IMR-90 (cell line): ENCODE measurements around the gene COLEC11. TPM values are rescaled to one million over a fixed set of nuclear protein-coding genes. Genes with fewer than 3 reads are reported as not detected.

Experiments
- ATAC-seq: fragments of 200-7000 bp; cut with Tn5 transposase; 2 replicates; pipeline ENCODE4 v1.9.1; 2020; ENCODE audit warnings: low read depth, mild to moderate bottlenecking, moderate library complexity
- BruUV-seq: library from RNA; stranded (reverse); fragments of 400-500 nt; replicated peaks from 2 replicates; lab custom pipeline; 2021; lab: Mats Ljungman, UMichigan
- CTCF ChIA-PET: fragments of 300-600 bp; formaldehyde crosslinking; extraction: SDS; loops from one replicate; lab custom pipeline; 2021; ENCODE audit warnings: antibody characterized with exemption; lab: Yijun Ruan, JAX
- POLR2A ChIA-PET: fragments of 300-600 bp; sonication (Branson Sonifier 250); formaldehyde crosslinking; loops from one replicate; lab custom pipeline; 2022; ENCODE audit warnings: antibody characterized with exemption; ENCODE audit not compliant: unreplicated experiment; lab: Charles Lee
- DNase-seq: peaks from one replicate; pipeline ENCODE4 v3.0.0; 2013
- H2AFZ ChIP-seq: replicated peaks from 2 replicates; pipeline ENCODE3; 2013; ENCODE audit warnings: low read length, mild to moderate bottlenecking; ENCODE audit not compliant: poor library complexity
- H2AK5ac ChIP-seq: 2 replicates; pipeline ENCODE4 v1.6.1; 2013; ENCODE audit warnings: low read depth, low read length, inconsistent platforms
- H2AK9ac ChIP-seq: replicated peaks from 2 replicates; pipeline ENCODE3; 2013; ENCODE audit warnings: mild to moderate bottlenecking, low read depth, low read length, moderate library complexity; ENCODE audit not compliant: poor library complexity
- H2BK120ac ChIP-seq: 2 replicates; pipeline ENCODE4 v1.6.1; 2013; ENCODE audit warnings: low read depth, low read length, inconsistent platforms
- H2BK15ac ChIP-seq: 3 replicates; pipeline ENCODE4 v1.6.1; 2013; ENCODE audit warnings: low read depth, low read length, inconsistent platforms
- H2BK20ac ChIP-seq: 2 replicates; pipeline ENCODE4 v1.6.1; 2013; ENCODE audit warnings: low read depth, mild to moderate bottlenecking, inconsistent platforms, low read length, moderate library complexity
- H2BK5ac ChIP-seq: 2 replicates; pipeline ENCODE4 v1.6.1; 2013; ENCODE audit warnings: mild to moderate bottlenecking, low read depth, low read length, inconsistent platforms; ENCODE audit not compliant: poor library complexity, severe bottlenecking
- H3K14ac ChIP-seq: replicated peaks from 2 replicates; pipeline ENCODE4 v1.6.1; 2013; ENCODE audit warnings: low read depth, low read length, inconsistent platforms
- H3K18ac ChIP-seq: 2 replicates; pipeline ENCODE4 v1.6.1; 2013; ENCODE audit warnings: low read depth, low read length, control low read depth
- H3K23ac ChIP-seq: 2 replicates; pipeline ENCODE4 v1.6.1; 2013; ENCODE audit warnings: low read depth, low read length, inconsistent platforms
- H3K27ac ChIP-seq: 2 replicates; pipeline ENCODE4 v1.5.1; 2013; ENCODE audit warnings: mild to moderate bottlenecking, control low read depth, low read length; ENCODE audit not compliant: insufficient read depth
- H3K27me3 ChIP-seq: 2 replicates; pipeline ENCODE4 v1.6.1; 2013; ENCODE audit warnings: low read length; ENCODE audit not compliant: control insufficient read depth, insufficient read depth
- H3K36me3 ChIP-seq: 2 replicates; pipeline ENCODE4 v1.6.1; 2013; ENCODE audit warnings: low read length, mixed read lengths; ENCODE audit not compliant: control insufficient read depth, insufficient read depth
- H3K4ac ChIP-seq: 2 replicates; pipeline ENCODE4 v1.6.1; 2013; ENCODE audit warnings: low read depth, low read length, inconsistent platforms
- H3K4me1 ChIP-seq: 2 replicates; pipeline ENCODE4 v1.6.1; 2013; ENCODE audit warnings: low read length, mixed read lengths; ENCODE audit not compliant: control insufficient read depth, insufficient read depth
- H3K4me2 ChIP-seq: 2 replicates; pipeline ENCODE4 v1.6.1; 2013; ENCODE audit warnings: low read depth, mild to moderate bottlenecking, control low read depth, low read length, moderate library complexity
- H3K4me3 ChIP-seq: 2 replicates; pipeline ENCODE4 v1.5.1; 2013; ENCODE audit warnings: low read depth, mild to moderate bottlenecking, control low read depth, low read length, moderate library complexity; ENCODE audit not compliant: insufficient read depth
- H3K56ac ChIP-seq: 2 replicates; pipeline ENCODE4 v1.6.1; 2013; ENCODE audit warnings: low read length, inconsistent platforms; ENCODE audit not compliant: insufficient read depth; ENCODE audit errors: extremely low read depth
- H3K79me1 ChIP-seq, 2 experiments: 2 replicates each; pipeline ENCODE4 v1.6.1; 2013; ENCODE audit warnings: low read length in 2 of 2, inconsistent platforms in 1 of 2, low read depth in 1 of 2
- H3K9ac ChIP-seq: 2 replicates; pipeline ENCODE4 v1.6.1; 2013; ENCODE audit warnings: low read depth, low read length, control low read depth
- H3K9me1 ChIP-seq: 2 replicates; pipeline ENCODE4 v1.6.1; 2013; ENCODE audit warnings: low read length, inconsistent platforms; ENCODE audit not compliant: insufficient read depth
- H3K9me3 ChIP-seq: 2 replicates; pipeline ENCODE4 v1.6.1; 2013; ENCODE audit warnings: low read length; ENCODE audit not compliant: control insufficient read depth, insufficient read depth
- H4K20me1 ChIP-seq: 2 replicates; pipeline ENCODE4 v1.6.1; 2013; ENCODE audit warnings: low read length, inconsistent platforms; ENCODE audit not compliant: insufficient read depth
- H4K5ac ChIP-seq: 2 replicates; pipeline ENCODE4 v1.6.1; 2013; ENCODE audit warnings: mild to moderate bottlenecking, low read depth, low read length, control low read depth
- H4K8ac ChIP-seq, 2 experiments: 2 replicates each; pipeline ENCODE4 v1.6.1; 2013; ENCODE audit warnings: low read depth in 2 of 2, low read length in 2 of 2, control low read depth in 1 of 2, inconsistent platforms in 1 of 2
- H4K91ac ChIP-seq: 2 replicates; pipeline ENCODE4 v1.6.1; 2013; ENCODE audit warnings: low read depth, low read length, inconsistent platforms; ENCODE audit not compliant: insufficient read depth
- BHLHE40 ChIP-seq: fragments of 150-350 bp; IDR thresholded peaks from 2 replicates; pipeline ENCODE4 v1.6.1; 2016; ENCODE audit warnings: mild to moderate bottlenecking, low read depth, low read length
- CHD1 ChIP-seq: IDR thresholded peaks from 2 replicates; pipeline ENCODE4 v1.6.1; 2012; ENCODE audit warnings: low read depth, low read length, improper control_type of control experiment
- FOS ChIP-seq: fragments of 150-350 bp; IDR thresholded peaks from 2 replicates; pipeline ENCODE4 v1.6.1; 2016; ENCODE audit warnings: low read depth, low read length
- MAFK ChIP-seq: IDR thresholded peaks from 2 replicates; pipeline ENCODE4 v1.6.1; 2012; ENCODE audit warnings: low read depth, low read length, improper control_type of control experiment
- NFE2L2 ChIP-seq: fragments of 150-350 bp; IDR thresholded peaks from 2 replicates; pipeline ENCODE4 v1.6.1; 2016; ENCODE audit warnings: low read depth, mild to moderate bottlenecking, low read length
- POLR2A ChIP-seq: IDR thresholded peaks from 2 replicates; pipeline ENCODE4 v1.6.1; 2012; ENCODE audit warnings: mild to moderate bottlenecking, low read depth, low read length
- RAD21 ChIP-seq: IDR thresholded peaks from 2 replicates; pipeline ENCODE4 v1.6.1; 2012; ENCODE audit warnings: low read length, improper control_type of control experiment
- RFX5 ChIP-seq: IDR thresholded peaks from 2 replicates; pipeline ENCODE4 v1.8.0; 2012; ENCODE audit warnings: low read depth, mild to moderate bottlenecking, low read length, moderate library complexity
- SMC3 ChIP-seq: fragments of 150-350 bp; IDR thresholded peaks from 2 replicates; pipeline ENCODE4 v1.6.1; 2016; ENCODE audit warnings: low read depth, mild to moderate bottlenecking, antibody characterized with exemption, low read length, moderate library complexity
- WGBS, 2 experiments: methylation state at CpG; one replicate each; pipeline versions ENCODE4 v1.1.5 to v1.1.7; 2013; ENCODE audit warnings: missing lambda C conversion rate in 2 of 2; ENCODE audit not compliant: insufficient read length in 1 of 2; ENCODE audit errors: extremely low coverage in 2 of 2; 5-methylcytosine and 5-hydroxymethylcytosine counted together
- dilution Hi-C: fragments of 300-500 bp; cut with HindIII; formaldehyde crosslinking; loops from one replicate; pipeline ENCODE4 v1.14.3; 2018; ENCODE audit warnings: low sequenced_read_pairs; ENCODE audit not compliant: unreplicated experiment
- in situ Hi-C: fragments of 300-500 bp; cut with MboI; formaldehyde crosslinking; loops from 3 replicates; pipeline ENCODE4 v1.14.3; 2019; ENCODE audit warnings: low sequenced_read_pairs, inconsistent platforms, mixed read lengths
- intact Hi-C: fragments of 100-400 bp; cut with micrococcal nuclease; formaldehyde crosslinking; loops from 2 replicates; pipeline ENCODE4 v1.10.0; 2022
- polyA plus RNA-seq, 3 experiments: library from polyadenylated mRNA; depleted of rRNA; stranded (reverse); fragments of >200 nt; gene quantifications; 2 replicates each; pipeline ENCODE4 v1.2.3, GENCODE V29; 2012; ENCODE audit warnings: low replicate concordance in 1 of 3
- total RNA-seq: library from RNA; depleted of rRNA; stranded (reverse); fragments of >200 nt; gene quantifications from 2 replicates; pipeline ENCODE4 v1.2.3, GENCODE V29; 2012
- TF ChIP-seq, protein P1 (sequence below): fragments of 150-350 bp; IDR thresholded peaks from 2 replicates; pipeline ENCODE4 v1.6.1; 2016; ENCODE audit warnings: low read depth, mild to moderate bottlenecking, low read length, moderate library complexity, borderline replicate concordance
- TF ChIP-seq, protein P2 (sequence below): fragments of 150-350 bp; IDR thresholded peaks from 2 replicates; pipeline ENCODE4 v1.6.1; 2017; ENCODE audit warnings: mild to moderate bottlenecking, antibody characterized with exemption, low read length, low read depth

Gene COLEC11
- total and polyA plus RNA-seq, 2 of the 4 experiments (the other 2 are of a cell fraction), result under 0.01 to 0.24 TPM

DNA sequence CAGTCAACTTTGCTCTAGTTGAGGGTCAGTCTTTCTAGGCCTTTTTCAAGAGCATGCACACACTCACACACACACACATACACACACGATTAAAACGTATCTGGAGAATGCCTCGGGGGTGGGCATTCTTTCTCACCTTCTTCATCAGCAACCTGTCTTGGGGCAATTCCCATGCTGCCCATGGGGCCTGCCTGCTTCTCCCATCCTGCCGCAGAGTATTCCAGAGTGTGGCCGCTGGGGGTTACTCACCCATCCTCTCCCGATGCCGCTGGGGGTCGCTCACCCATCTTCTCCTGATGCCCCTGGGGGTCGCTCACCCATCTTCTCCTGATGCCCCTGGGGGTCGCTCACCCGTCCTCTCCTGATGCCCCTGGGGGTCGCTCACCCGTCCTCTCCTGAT is 52.3 kb downstream of the COLEC11 start:
- BruUV-seq, result no TSS peak
- in situ Hi-C loops, result loop anchor here (10.0 kb wide), 1 partner anchor 222 kb away; no protein-coding TSS in a partner anchor

More for the DNA sequence above, 52.3 kb downstream of the COLEC11 start:
- Histone ChIP-seq H3K9ac (no peak overlapping the region), H3K4me1 (peaks cover 4% of the 10 kb centered on the region; the same call in 1 of the 2 replicates), H4K91ac (no peak overlapping the region), H3K27me3 (no peaks in the 10 kb centered on the region; the same call in 1 of the 2 replicates), H3K4me2 (no peak overlapping the region), H3K56ac (no peak overlapping the region), H4K20me1 (no peaks in the 10 kb centered on the region), H2BK5ac (no peak overlapping the region), H3K14ac (no peak overlapping the region), H3K79me1 (no peaks in the 10 kb centered on the region), H2AK9ac (no peak overlapping the region), H2AFZ (no peak overlapping the region), H3K9me3 (no peaks in the 10 kb centered on the region), H3K9me1 (no peaks in the 10 kb centered on the region), H3K36me3 (no peaks in the 10 kb centered on the region), H2BK15ac (no peak overlapping the region), H3K27ac (no peak overlapping the region), H3K18ac (no peak overlapping the region), H4K5ac (no peak overlapping the region), H2BK120ac (no peak overlapping the region), H2BK20ac (no peak overlapping the region), H3K4ac (no peak overlapping the region), H3K4me3 (no peak overlapping the region), H3K23ac (no peak overlapping the region), H4K8ac (no peak overlapping the region), H2AK5ac (no peak overlapping the region)
- no peak for ATAC-seq
- TF ChIP-seq POLR2A, result no peak
- TF ChIP-seq NFE2L2, result no peak
- no peak for TF ChIP-seq SMC3
- TF ChIP-seq FOS, result no peak
- no peak for TF ChIP-seq MAFK
- no peak for TF ChIP-seq RFX5
- TF ChIP-seq, protein P1, sequence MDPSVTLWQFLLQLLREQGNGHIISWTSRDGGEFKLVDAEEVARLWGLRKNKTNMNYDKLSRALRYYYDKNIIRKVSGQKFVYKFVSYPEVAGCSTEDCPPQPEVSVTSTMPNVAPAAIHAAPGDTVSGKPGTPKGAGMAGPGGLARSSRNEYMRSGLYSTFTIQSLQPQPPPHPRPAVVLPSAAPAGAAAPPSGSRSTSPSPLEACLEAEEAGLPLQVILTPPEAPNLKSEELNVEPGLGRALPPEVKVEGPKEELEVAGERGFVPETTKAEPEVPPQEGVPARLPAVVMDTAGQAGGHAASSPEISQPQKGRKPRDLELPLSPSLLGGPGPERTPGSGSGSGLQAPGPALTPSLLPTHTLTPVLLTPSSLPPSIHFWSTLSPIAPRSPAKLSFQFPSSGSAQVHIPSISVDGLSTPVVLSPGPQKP, result no peak
- TF ChIP-seq, protein P2, sequence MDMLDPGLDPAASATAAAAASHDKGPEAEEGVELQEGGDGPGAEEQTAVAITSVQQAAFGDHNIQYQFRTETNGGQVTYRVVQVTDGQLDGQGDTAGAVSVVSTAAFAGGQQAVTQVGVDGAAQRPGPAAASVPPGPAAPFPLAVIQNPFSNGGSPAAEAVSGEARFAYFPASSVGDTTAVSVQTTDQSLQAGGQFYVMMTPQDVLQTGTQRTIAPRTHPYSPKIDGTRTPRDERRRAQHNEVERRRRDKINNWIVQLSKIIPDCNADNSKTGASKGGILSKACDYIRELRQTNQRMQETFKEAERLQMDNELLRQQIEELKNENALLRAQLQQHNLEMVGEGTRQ, result no peak
- TF ChIP-seq BHLHE40, result no peak
- TF ChIP-seq CHD1, result no peak
- TF ChIP-seq RAD21, result no peak
- no peak for DNase-seq
- WGBS, 2 experiments, result 94% methylated on average over 6 of the region's 13 CpGs; no CpG with 5 or more reads in 1 of the 2 experiments
- CTCF ChIA-PET, result no interaction called here
- POLR2A ChIA-PET, result no interaction called here
- intact Hi-C loops, result no loop called here
- dilution Hi-C loops, result no loop called here
